Neural cell (in vitro differentiated cells): ENCODE measurements around the gene SLC22A23. TPM values are rescaled to one million over a fixed set of nuclear protein-coding genes. Genes with fewer than 3 reads are reported as not detected.

ENCODE experiments used
- H2AFZ ChIP-seq: fragments of 200-600, 300-800 bp; sonication (generic), shearing (Covaris generic); 2 replicates; pipeline ENCODE4 v1.6.0; 2014; ENCODE audit warnings: low read depth, mild to moderate bottlenecking, antibody characterized with exemption, low read length, moderate library complexity
- H3F3A ChIP-seq: fragments of 200-600 bp; shearing (Covaris generic); 2 replicates; pipeline ENCODE4 v1.6.1; 2016; ENCODE audit warnings: mild to moderate bottlenecking, moderate library complexity, mixed read lengths, antibody characterized with exemption, low read length; ENCODE audit not compliant: insufficient read depth, poor library complexity, severe bottlenecking
- H3K27ac ChIP-seq: fragments of 200-600, 300-800 bp; sonication (generic), shearing (Covaris generic); 2 replicates; pipeline ENCODE4 v1.5.1; 2014; ENCODE audit warnings: mild to moderate bottlenecking, low read length, moderate library complexity
- H3K27me3 ChIP-seq: fragments of 300-800, 200-600 bp; sonication (generic), shearing (Covaris generic); 2 replicates; pipeline ENCODE4 v1.6.0; 2014; ENCODE audit warnings: mild to moderate bottlenecking, low read depth, low read length, moderate library complexity; ENCODE audit not compliant: insufficient read depth
- H3K36me3 ChIP-seq: fragments of 300-800, 200-600 bp; sonication (generic), shearing (Covaris generic); 2 replicates; pipeline ENCODE4 v1.5.1; 2014; ENCODE audit warnings: mild to moderate bottlenecking, antibody characterized with exemption, low read length, moderate library complexity; ENCODE audit not compliant: insufficient read depth
- H3K4me2 ChIP-seq: fragments of 300-800, 200-600 bp; sonication (generic), shearing (Covaris generic); 2 replicates; pipeline ENCODE4 v1.6.0; 2014; ENCODE audit warnings: mild to moderate bottlenecking, low read length
- H3K4me3 ChIP-seq: fragments of 300-800, 200-600 bp; sonication (generic), shearing (Covaris generic); 2 replicates; pipeline ENCODE4 v1.5.1; 2014; ENCODE audit warnings: mild to moderate bottlenecking, low read length, moderate library complexity
- H3K79me2 ChIP-seq: fragments of 200-600 bp; shearing (Covaris generic); replicated peaks from 2 replicates; pipeline ENCODE4 v1.6.0; 2014; ENCODE audit warnings: mild to moderate bottlenecking, low read length, moderate library complexity; ENCODE audit not compliant: insufficient read depth
- H3K9ac ChIP-seq: fragments of 300-800, 200-600 bp; sonication (generic), shearing (Covaris generic); 2 replicates; pipeline ENCODE4 v1.6.1; 2016; ENCODE audit warnings: mild to moderate bottlenecking, low read length, mixed read lengths
- H3K9me2 ChIP-seq: fragments of 200-600 bp; shearing (Covaris generic); 2 replicates; pipeline ENCODE4 v1.6.1; 2016; ENCODE audit warnings: mild to moderate bottlenecking, low read length, mixed read lengths; ENCODE audit not compliant: insufficient read depth
- H3K9me3 ChIP-seq: fragments of 200-600, 300-800 bp; sonication (generic), shearing (Covaris generic); 2 replicates; pipeline ENCODE4 v1.6.1; 2016; ENCODE audit warnings: mild to moderate bottlenecking, mixed run types, low read length, moderate library complexity, mixed read lengths
- H4K20me1 ChIP-seq: fragments of 200-600 bp; shearing (Covaris generic); 2 replicates; pipeline ENCODE4 v1.6.1; 2016; ENCODE audit warnings: mild to moderate bottlenecking, mixed run types; ENCODE audit not compliant: insufficient read depth
- CTCF ChIP-seq: fragments of 450-650 bp; IDR thresholded peaks from 2 replicates; pipeline ENCODE4 v1.5.1; 2014; ENCODE audit warnings: antibody characterized with exemption, mild to moderate bottlenecking, moderate library complexity; ENCODE audit not compliant: poor library complexity, severe bottlenecking
- EP300 ChIP-seq: fragments of 450-650 bp; conservative IDR thresholded peaks from 2 replicates; pipeline ENCODE4 v1.6.1; 2014; ENCODE audit warnings: antibody characterized with exemption, mild to moderate bottlenecking, moderate library complexity; ENCODE audit not compliant: poor library complexity, severe bottlenecking
- EZH2 ChIP-seq: fragments of 200-600, 300-800 bp; shearing (Covaris generic), sonication (generic); IDR thresholded peaks from 2 replicates; pipeline ENCODE4 v1.6.1; 2014; ENCODE audit warnings: antibody characterized with exemption, low read length, borderline replicate concordance, mild to moderate bottlenecking; ENCODE audit not compliant: insufficient read depth, poor library complexity, severe bottlenecking
- MXI1 ChIP-seq: fragments of 450-650 bp; conservative IDR thresholded peaks from 2 replicates; pipeline ENCODE4 v1.6.1; 2014; ENCODE audit warnings: antibody characterized with exemption, mild to moderate bottlenecking; ENCODE audit not compliant: poor library complexity, severe bottlenecking
- POLR2AphosphoS5 ChIP-seq: IDR thresholded peaks from 2 replicates; pipeline ENCODE4 v1.6.1; 2012
- RAD21 ChIP-seq: fragments of 450-650 bp; conservative IDR thresholded peaks from 2 replicates; pipeline ENCODE4 v1.6.1; 2014; ENCODE audit warnings: antibody characterized with exemption, mild to moderate bottlenecking, moderate library complexity
- REST ChIP-seq: IDR thresholded peaks from 2 replicates; pipeline ENCODE4 v1.6.1; 2012; ENCODE audit warnings: borderline replicate concordance
- SMC3 ChIP-seq: fragments of 450-650 bp; conservative IDR thresholded peaks from 2 replicates; pipeline ENCODE4 v1.6.1; 2014; ENCODE audit warnings: antibody characterized with exemption, mild to moderate bottlenecking, moderate library complexity; ENCODE audit not compliant: poor library complexity
- TAF1 ChIP-seq: IDR thresholded peaks from 2 replicates; pipeline ENCODE4 v1.6.1; 2012; ENCODE audit warnings: low read depth
- polyA plus RNA-seq: library from polyadenylated mRNA; depleted of rRNA; stranded (reverse); fragments of >200 nt; gene quantifications from 2 replicates; pipeline ENCODE4 v1.2.3, GENCODE V29; 2014

SLC22A23 gene
- polyA plus RNA-seq, 1 donor from 2014 or later = 8.8 TPM

GRCh38 chr6:3484946-3485345 lies 28.1 kb upstream of the SLC22A23 start:
- H3K4me2 ChIP-seq = no peak overlapping the region
- H3K9me2 ChIP-seq = no peaks in the 10 kb centered on the region
- H2AFZ ChIP-seq = no peak overlapping the region
- TF ChIP-seq POLR2AphosphoS5 (no peak), TAF1 (no peak), MXI1 (no peak), EZH2 (no peak), CTCF (no peak), EP300 (no peak), SMC3 (no peak), RAD21 (no peak), REST (no peak)
- no peak overlapping the region for H3K4me3 ChIP-seq
- H3F3A ChIP-seq = no peaks in the 10 kb centered on the region
- H3K9ac ChIP-seq = no peak overlapping the region
- no peak overlapping the region for H3K27ac ChIP-seq
- H3K27me3 ChIP-seq = no peaks in the 10 kb centered on the region
- no peaks in the 10 kb centered on the region for H4K20me1 ChIP-seq
- H3K36me3 ChIP-seq = no peaks in the 10 kb centered on the region
- no peaks in the 10 kb centered on the region for H3K9me3 ChIP-seq
- no peaks in the 10 kb centered on the region for H3K79me2 ChIP-seq

DNA sequence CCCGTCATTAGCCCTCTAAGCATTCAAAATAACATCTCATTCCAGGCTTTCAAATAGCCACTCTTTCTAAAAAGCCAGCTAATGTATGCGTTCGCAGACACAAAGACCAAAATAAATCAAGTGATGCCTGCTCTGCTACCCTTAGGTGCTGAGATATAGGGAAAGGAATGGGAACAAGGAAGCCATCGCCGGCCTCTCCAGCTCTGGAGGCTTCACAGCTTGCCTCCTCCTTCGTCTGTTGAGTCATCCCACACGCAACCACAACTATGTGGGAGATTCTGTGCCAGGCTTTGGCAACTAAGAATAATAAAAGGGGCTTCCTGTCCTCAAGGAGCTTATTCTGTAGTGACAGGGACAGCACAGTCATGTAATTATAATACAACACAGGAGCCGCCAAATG lies 27.3 kb upstream of the SLC22A23 start:
- Histone ChIP-seq H3K4me3 (no peak overlapping the region), H4K20me1 (no peaks in the 10 kb centered on the region), H3K9me2 (no peaks in the 10 kb centered on the region), H3F3A (no peaks in the 10 kb centered on the region), H3K79me2 (no peaks in the 10 kb centered on the region), H3K4me2 (no peak overlapping the region), H3K27ac (peak overlapping the region; percentile 16), H3K9ac (no peak overlapping the region), H3K27me3 (no peaks in the 10 kb centered on the region), H3K9me3 (no peaks in the 10 kb centered on the region), H2AFZ (no peak overlapping the region), H3K36me3 (no peaks in the 10 kb centered on the region)
- no peak for TF ChIP-seq TAF1
- no peak for TF ChIP-seq SMC3
- no peak for TF ChIP-seq EP300
- no peak for TF ChIP-seq POLR2AphosphoS5
- no peak for TF ChIP-seq EZH2
- no peak for TF ChIP-seq RAD21
- no peak for TF ChIP-seq REST
- no peak for TF ChIP-seq MXI1
- TF ChIP-seq CTCF = no peak
